ENCODE data around the gene KIF3C. TPM values are rescaled to one million over a fixed set of nuclear protein-coding genes. Genes with fewer than 3 reads are reported as not detected.

The KIF3C gene
- total RNA-seq = 10 to 100 TPM; 19.6 to 20.0 TPM

GRCh38 chr2:25982273-25982967, at the start of gene KIF3C:
KIF3C (minus strand) TSS chr2:25982497; CDS start chr2:25981917, 580 bp downstream.

DNA sequence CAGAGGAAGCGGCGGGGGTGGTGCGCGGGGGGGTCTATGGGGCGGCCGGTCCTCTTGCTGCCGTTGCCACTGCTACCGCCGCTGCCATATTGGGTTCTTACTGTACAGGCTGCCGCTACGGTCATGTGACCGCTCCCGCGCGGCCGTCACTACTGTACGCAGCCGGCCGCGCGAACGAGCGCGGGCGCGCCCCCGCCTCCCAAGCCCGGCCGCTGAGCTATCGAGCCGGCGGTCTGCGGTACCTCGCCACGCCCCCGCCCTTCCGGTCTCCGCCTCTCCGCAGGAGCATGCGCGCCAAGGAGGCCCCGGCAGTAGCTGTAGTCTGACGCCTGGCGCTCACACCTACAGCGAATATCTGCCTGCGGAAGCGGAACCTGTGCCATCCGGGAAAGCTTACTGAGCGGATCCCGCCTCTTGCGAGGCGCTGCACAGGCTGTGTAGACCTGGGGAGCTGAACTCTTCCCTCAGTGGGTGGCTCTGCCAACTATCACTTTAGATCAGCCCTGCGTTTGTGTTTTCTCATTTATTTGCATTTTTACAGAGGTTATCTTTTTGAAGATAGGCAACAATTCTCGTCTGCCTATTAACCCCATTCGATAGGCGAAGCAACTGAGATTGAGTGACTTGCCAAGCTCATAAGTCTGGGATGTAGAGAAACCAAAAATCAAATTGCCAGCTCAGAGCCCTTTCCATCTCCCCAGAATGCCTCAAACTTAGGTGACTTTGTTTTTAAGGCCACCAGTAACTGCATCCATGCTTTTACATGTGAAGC, 103.8 kb downstream of the KIF3C start, which contains the start of gene ASXL2:
Gene ASXL2, minus strand, starts transcription at position 127 of the 772 bp plus-strand sequence. CDS start 265 bp downstream, outside the sequence.

Small RNA genes within 50 kb of the gene (small RNA-seq; reads per million reads assigned to genes)
- gene NDUFB4P4 (0 reads per million in 2 donors), gene UQCRHP2 (0 reads per million in 2 donors)

Other genes starting within 250 kb of the KIF3C start
- 10 to 100 TPM; 15.3 to 18.6 TPM for gene ASXL2, start 104.0 kb downstream of the KIF3C start, total RNA-seq
- gene RAB10, start 51.6 kb upstream of the KIF3C start, total RNA-seq = 100 to 1,000 TPM in 1 of 2 donors, 10 to 100 TPM in 1; 97.4 to 102 TPM
- 1 to 10 TPM in 1 of 2 donors, under 1 TPM in 1; 1.00 to 1.4 TPM for gene GAREM2, start 190.6 kb upstream of the KIF3C start, total RNA-seq

Data from melanocyte of skin (primary cell).